GM21447 (cell line): Measurements from ENCODE around the gene GPR22.

Source experiments
- ATAC-seq: cut with Tn5 transposase; IDR thresholded peaks from one replicate; pipeline ENCODE4 v1.9.1; 2021; ENCODE audit not compliant: unreplicated experiment

GPR22 gene

GRCh38 chr7:107474104-107474521 is 4.3 kb downstream of the GPR22 start:
- no peak for ATAC-seq

- no peak for ATAC-seq
These were observed 9.4 kb downstream of the GPR22 start for GRCh38 chr7:107479303-107479702.

- no peak for ATAC-seq
These were observed 11.1 kb downstream of the GPR22 start for GRCh38 chr7:107480932-107481331.

- no peak for ATAC-seq
These were observed 12.7 kb downstream of the GPR22 start for GRCh38 chr7:107482571-107482970.

- no peak for ATAC-seq
These were observed 16.2 kb downstream of the GPR22 start for GRCh38 chr7:107486041-107486440.

GRCh38 chr7:107492875-107493274 is 23.0 kb downstream of the GPR22 start:
- no peak for ATAC-seq

GRCh38 chr7:107494315-107494751 is 24.5 kb downstream of the GPR22 start:
- no peak for ATAC-seq

- no peak for ATAC-seq
These were observed 25.0 kb downstream of the GPR22 start for GRCh38 chr7:107494884-107495283.

- ATAC-seq = no peak
These were observed 25.7 kb downstream of the GPR22 start for GRCh38 chr7:107495516-107495915.

GRCh38 chr7:107499731-107500130 is 29.9 kb downstream of the GPR22 start:
- no peak for ATAC-seq

GRCh38 chr7:107501593-107501992 is 31.7 kb downstream of the GPR22 start:
- ATAC-seq = no peak

- ATAC-seq = no peak
These were observed 32.3 kb downstream of the GPR22 start for GRCh38 chr7:107502154-107502553.

- no peak for ATAC-seq
These were observed 32.9 kb downstream of the GPR22 start for GRCh38 chr7:107502797-107503196.

- no peak for ATAC-seq
These were observed 33.8 kb downstream of the GPR22 start for GRCh38 chr7:107503687-107504086.

- ATAC-seq = no peak
These were observed 35.5 kb downstream of the GPR22 start for GRCh38 chr7:107505362-107505761.

GRCh38 chr7:107505997-107506673 is 36.3 kb downstream of the GPR22 start:
- ATAC-seq = no peak

- no peak for ATAC-seq
These were observed 37.0 kb downstream of the GPR22 start for GRCh38 chr7:107506674-107507339.
